Body of pancreas (tissue), 4 donors: Measurements from ENCODE around the gene UBAP2L. TPM values are rescaled to one million over a fixed set of nuclear protein-coding genes. Genes with fewer than 3 reads are reported as not detected.
A peak's percentile ranks its signal among the peaks of the same experiment; 100 is the strongest.

Experiments
- ATAC-seq: fragments of 150-250 bp; one replicate; pipeline ENCODE4 v1.9.1; 2016
- DNase-seq, 4 donors: peaks; one replicate each; pipeline ENCODE4 v3.0.0-alpha.2; 2019
- H3K27ac ChIP-seq, 4 donors: fragments of 200-600 bp; sonication (generic); 1 replicate in 3 of 4; 2 replicates in 1 of 4; pipeline versions ENCODE4 v1.5.1 to v1.6.1; 2016 to 2019; ENCODE audit warnings: mild to moderate bottlenecking in 1 of 4, mixed read lengths in 1 of 4, moderate library complexity in 1 of 4
- H3K27me3 ChIP-seq, 2 donors: fragments of 200-600 bp; sonication (generic); one replicate each; pipeline ENCODE4 v1.6.0; 2016; ENCODE audit warnings: mild to moderate bottlenecking in 1 of 2
- H3K36me3 ChIP-seq, 2 donors: fragments of 200-600 bp; sonication (generic); replicated peaks in 1 of 2; 2 replicates each; pipeline ENCODE4 v1.5.1; 2016; ENCODE audit warnings: low read depth in 2 of 2; ENCODE audit not compliant: insufficient read depth in 1 of 2
- H3K4me1 ChIP-seq: fragments of 200-600 bp; sonication (generic); one replicate; pipeline ENCODE4 v1.6.0; 2016
- H3K4me3 ChIP-seq, 2 donors: fragments of 200-600 bp; sonication (generic); 1 replicate in 1 of 2; 2 replicates in 1 of 2; pipeline ENCODE4 v1.5.1; 2016 to 2019
- H3K9me3 ChIP-seq, 3 donors: fragments of 200-600 bp; sonication (generic); 1 replicate in 2 of 3; 2 replicates in 1 of 3; pipeline ENCODE4 v1.5.1; 2016
- POLR2A ChIP-seq, 3 donors: fragments of 450-650 bp; IDR thresholded peaks; one replicate each; pipeline ENCODE4 v1.6.1; 2016; ENCODE audit warnings: antibody characterized with exemption in 3 of 3, mild to moderate bottlenecking in 2 of 3
- WGBS, 2 donors: methylation state at CpG; one replicate each; pipeline ENCODE4 v1.1.5; 2017; 5-methylcytosine and 5-hydroxymethylcytosine counted together
- intact Hi-C: fragments of 100-400 bp; cut with DNase I; formaldehyde crosslinking; loops from one replicate; pipeline ENCODE4 v1.15.1; 2023
- total RNA-seq, 2 donors: library from RNA; depleted of rRNA; stranded (reverse); fragments of >200 nt; gene quantifications; one replicate each; pipeline ENCODE4 v1.1.0, GENCODE V29; 2016
- TF ChIP-seq, protein P1 (sequence below), 7 experiments: fragments of 450-650 bp in 4 of 7; fragments of 200-600 bp in 3 of 7; sonication (generic) in 3 of 7; IDR thresholded peaks; one replicate each; pipeline ENCODE4 v1.5.1; 2016 to 2019; ENCODE audit warnings: antibody characterized with exemption in 7 of 7

Gene UBAP2L
- total RNA-seq, 2 donors from 2014 or later = 38.1 to 50.1 TPM

DNA sequence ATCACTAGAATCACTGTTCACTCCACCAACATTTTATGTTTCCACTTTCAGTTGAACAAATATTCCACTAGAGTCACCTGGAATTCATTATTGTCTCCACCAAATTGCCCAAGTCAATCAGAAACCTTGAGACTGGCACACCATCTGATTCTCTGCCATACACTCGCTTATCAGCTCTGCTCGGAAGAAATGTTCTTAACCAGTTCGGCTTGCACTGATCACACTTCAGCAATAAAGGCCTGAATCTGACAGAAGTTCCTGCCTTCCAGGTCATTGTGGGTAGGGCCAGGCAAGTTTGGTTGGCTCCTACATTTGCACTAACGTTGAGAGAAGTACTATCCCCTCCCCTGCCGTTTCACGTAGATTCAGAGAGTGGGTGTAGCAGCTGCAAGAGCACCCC lies 38.8 kb upstream of the UBAP2L start:
- no peaks in the 10 kb centered on the region for H3K36me3 ChIP-seq
- H3K9me3 ChIP-seq = no peaks in the 10 kb centered on the region
- peak overlapping the region; percentile 46 to 79 for H3K4me3 ChIP-seq
- DNase-seq = no peak
- WGBS, 2 donors = 0 to 1% methylated on average over 6 of the region's 6 CpGs
- TF ChIP-seq POLR2A (IDR thresholded peaks at IDR 0.05) = no peak
- H3K27ac ChIP-seq = peak overlapping the region; percentile 57 to 94 (median 84)
- no peaks in the 10 kb centered on the region for H3K27me3 ChIP-seq
- ATAC-seq = no peak
- intact Hi-C loops = no loop called here
- peaks cover 78% of the 10 kb centered on the region for H3K4me1 ChIP-seq

DNA sequence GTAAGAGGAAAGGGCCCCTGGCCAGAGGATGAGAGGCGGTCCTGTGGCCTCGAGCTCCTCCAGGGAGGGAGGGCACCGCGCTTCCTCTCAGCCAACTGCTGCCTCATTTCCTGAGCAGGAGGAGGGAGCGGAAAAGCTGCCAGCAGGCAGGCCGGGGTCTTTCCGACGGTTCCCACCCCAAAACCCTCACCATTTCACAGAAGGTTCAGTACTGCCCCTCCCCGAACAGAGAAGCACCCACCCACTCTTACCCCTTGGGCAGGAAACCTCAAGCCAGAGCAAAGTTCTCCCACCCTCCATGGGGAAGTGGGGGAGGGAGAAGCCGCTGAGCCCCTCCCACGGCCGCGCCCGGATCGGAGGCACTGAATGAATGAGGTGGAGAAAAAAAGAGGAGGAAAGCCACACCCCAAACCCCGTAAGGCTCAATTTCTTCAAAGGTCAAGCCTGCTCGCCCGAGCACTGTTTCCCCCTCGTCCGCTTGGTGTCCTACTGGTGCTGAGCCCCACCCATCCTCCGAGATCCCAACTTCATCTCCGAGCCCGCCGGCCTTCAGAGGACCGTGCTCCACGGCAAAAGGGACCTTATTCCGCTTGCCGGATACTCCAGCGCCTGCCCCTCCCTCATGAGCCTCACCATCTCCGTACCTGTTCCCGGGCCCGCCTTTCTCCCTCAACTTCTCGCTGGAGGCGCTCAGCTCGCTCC lies 38.3 kb upstream of the UBAP2L start:
- intact Hi-C loops = no loop called here

GRCh38 chr1:154183046-154183915 lies 37.5 kb upstream of the UBAP2L start:
- 2 to 6% methylated on average over 15 to 41 of the region's 41 CpGs for WGBS, 2 donors
- ATAC-seq (peak; percentile 97), DNase-seq (peak; percentile 98 to 99 (median 99))
- peak; percentile 97 to 99 (median 99) for TF ChIP-seq POLR2A (IDR thresholded peaks at IDR 0.05)
- TF ChIP-seq, protein P1, sequence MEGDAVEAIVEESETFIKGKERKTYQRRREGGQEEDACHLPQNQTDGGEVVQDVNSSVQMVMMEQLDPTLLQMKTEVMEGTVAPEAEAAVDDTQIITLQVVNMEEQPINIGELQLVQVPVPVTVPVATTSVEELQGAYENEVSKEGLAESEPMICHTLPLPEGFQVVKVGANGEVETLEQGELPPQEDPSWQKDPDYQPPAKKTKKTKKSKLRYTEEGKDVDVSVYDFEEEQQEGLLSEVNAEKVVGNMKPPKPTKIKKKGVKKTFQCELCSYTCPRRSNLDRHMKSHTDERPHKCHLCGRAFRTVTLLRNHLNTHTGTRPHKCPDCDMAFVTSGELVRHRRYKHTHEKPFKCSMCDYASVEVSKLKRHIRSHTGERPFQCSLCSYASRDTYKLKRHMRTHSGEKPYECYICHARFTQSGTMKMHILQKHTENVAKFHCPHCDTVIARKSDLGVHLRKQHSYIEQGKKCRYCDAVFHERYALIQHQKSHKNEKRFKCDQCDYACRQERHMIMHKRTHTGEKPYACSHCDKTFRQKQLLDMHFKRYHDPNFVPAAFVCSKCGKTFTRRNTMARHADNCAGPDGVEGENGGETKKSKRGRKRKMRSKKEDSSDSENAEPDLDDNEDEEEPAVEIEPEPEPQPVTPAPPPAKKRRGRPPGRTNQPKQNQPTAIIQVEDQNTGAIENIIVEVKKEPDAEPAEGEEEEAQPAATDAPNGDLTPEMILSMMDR (IDR thresholded peaks at IDR 0.05) = peak in 4 of 7 experiments; percentile 39 to 59 (median 52)
- intact Hi-C loops = no loop called here
- Histone ChIP-seq H3K36me3 (no peaks in the 10 kb centered on the region), H3K4me1 (peaks cover 78% of the 10 kb centered on the region), H3K4me3 (peak overlapping the region; percentile 46 to 79), H3K27me3 (no peaks in the 10 kb centered on the region), H3K27ac (peak overlapping the region; percentile 57 to 94 (median 84)), H3K9me3 (no peaks in the 10 kb centered on the region)

More for the DNA sequence above, 38.3 kb upstream of the UBAP2L start:
- peak overlapping the region; percentile 46 to 79 for H3K4me3 ChIP-seq
- peak; percentile 48 to 78 (median 58) for DNase-seq
- TF ChIP-seq, protein P1 (IDR thresholded peaks at IDR 0.05) = no peak
- TF ChIP-seq POLR2A (IDR thresholded peaks at IDR 0.05) = no peak
- peak overlapping the region; percentile 57 to 94 (median 84) for H3K27ac ChIP-seq
- no peaks in the 10 kb centered on the region for H3K27me3 ChIP-seq
- ATAC-seq = peak; percentile 1
- peaks cover 78% of the 10 kb centered on the region for H3K4me1 ChIP-seq
- WGBS, 2 donors = 0 to 1% methylated on average over 13 to 35 of the region's 35 CpGs
- no peaks in the 10 kb centered on the region for H3K36me3 ChIP-seq
- no peaks in the 10 kb centered on the region for H3K9me3 ChIP-seq

- WGBS, 2 donors = 23 to 31% methylated on average over 1 of the region's 1 CpG
- TF ChIP-seq, protein P1 (IDR thresholded peaks at IDR 0.05) = peak; percentile 40 to 74 (median 67)
- no peak for TF ChIP-seq POLR2A (IDR thresholded peaks at IDR 0.05)
- DNase-seq (peak; percentile 75 to 87 (median 82)), ATAC-seq (no peak)
- Histone ChIP-seq H3K36me3 (no peaks in the 10 kb centered on the region), H3K9me3 (no peaks in the 10 kb centered on the region), H3K4me1 (peaks cover 58% of the 10 kb centered on the region), H3K4me3 (no peak overlapping the region), H3K27me3 (no peaks in the 10 kb centered on the region), H3K27ac (peak overlapping the region in 3 of 4 donors; percentile 11 to 56 (median 27))
- intact Hi-C loops = no loop called here
Measured at GRCh38 chr1:154186177-154186576, 34.6 kb upstream of the UBAP2L start.
